BLaER1 (cell line): Measurements from ENCODE around the gene MSL3B.
A peak's percentile ranks its signal among the peaks of the same experiment; 100 is the strongest.

Experiments
- H3K27ac ChIP-seq: shearing (Covaris generic); formaldehyde crosslinking; 2 replicates; pipeline ENCODE4 v1.8.1; 2022
- H3K27me3 ChIP-seq: shearing (Covaris generic); formaldehyde crosslinking; 2 replicates; pipeline ENCODE4 v1.8.1; 2022
- H3K36me3 ChIP-seq: shearing (Covaris generic); formaldehyde crosslinking; 2 replicates; pipeline ENCODE4 v1.8.1; 2022
- H3K4me1 ChIP-seq: shearing (Covaris generic); formaldehyde crosslinking; 2 replicates; pipeline ENCODE4 v1.8.1; 2022
- H3K4me2 ChIP-seq: shearing (Covaris generic); formaldehyde crosslinking; 2 replicates; pipeline ENCODE4 v1.8.1; 2022
- H3K4me3 ChIP-seq: shearing (Covaris generic); formaldehyde crosslinking; 2 replicates; pipeline ENCODE4 v1.8.1; 2022
- H3K9ac ChIP-seq: shearing (Covaris generic); formaldehyde crosslinking; 2 replicates; pipeline ENCODE4 v1.8.1; 2022
- H3K9me3 ChIP-seq: shearing (Covaris generic); formaldehyde crosslinking; 2 replicates; pipeline ENCODE4 v1.8.1; 2022
- H4K20me1 ChIP-seq: shearing (Covaris generic); formaldehyde crosslinking; 2 replicates; pipeline ENCODE4 v1.8.1; 2022
- Cebpa-rat ChIP-seq: shearing (Covaris generic); IDR thresholded peaks from 2 replicates; pipeline ENCODE4 v1.8.1; 2022

Gene MSL3B

GRCh38 chr2:233828546-233829192 lies 39.5 kb downstream of the MSL3B start:
- H3K4me2 ChIP-seq = peak overlapping the region; percentile 91
- H3K4me3 ChIP-seq = no peak overlapping the region
- H3K36me3 ChIP-seq = no peaks in the 10 kb centered on the region
- H3K9me3 ChIP-seq = no peaks in the 10 kb centered on the region
- H3K9ac ChIP-seq = 0 out of 2 replicates have a peak overlapping the region, but pooled peaks have one; percentile 29
- H3K27ac ChIP-seq = peak overlapping the region; percentile 81
- H3K27me3 ChIP-seq = no peaks in the 10 kb centered on the region
- peaks cover 67% of the 10 kb centered on the region for H3K4me1 ChIP-seq
- TF ChIP-seq Cebpa-rat = no peak
- H4K20me1 ChIP-seq = no peaks in the 10 kb centered on the region

GRCh38 chr2:233824373-233824772 lies 43.8 kb downstream of the MSL3B start:
- Histone ChIP-seq H3K4me1 (peaks cover 39% of the 10 kb centered on the region), H3K27ac (no peak overlapping the region), H3K9me3 (no peaks in the 10 kb centered on the region), H3K4me3 (no peak overlapping the region), H3K4me2 (peak overlapping the region; percentile 49), H3K36me3 (no peaks in the 10 kb centered on the region), H3K27me3 (no peaks in the 10 kb centered on the region), H3K9ac (no peak overlapping the region), H4K20me1 (no peaks in the 10 kb centered on the region)
- TF ChIP-seq Cebpa-rat = no peak

- H3K9me3 ChIP-seq = no peaks in the 10 kb centered on the region
- H3K9ac ChIP-seq = no peak overlapping the region; the same call in 1 of the 2 replicates
- peaks cover 32% of the 10 kb centered on the region for H3K4me1 ChIP-seq
- peak overlapping the region; percentile 49 for H3K4me2 ChIP-seq
- no peak overlapping the region for H3K4me3 ChIP-seq
- no peak overlapping the region for H3K27ac ChIP-seq
- TF ChIP-seq Cebpa-rat = no peak
- no peaks in the 10 kb centered on the region for H4K20me1 ChIP-seq
- H3K27me3 ChIP-seq = no peaks in the 10 kb centered on the region
- H3K36me3 ChIP-seq = no peaks in the 10 kb centered on the region
Measured at GRCh38 chr2:233823731-233824121, 44.5 kb downstream of the MSL3B start.

GRCh38 chr2:233822781-233823730 lies 45.1 kb downstream of the MSL3B start:
- TF ChIP-seq Cebpa-rat = 0 out of 2 replicates have a peak, but pooled peaks have one; percentile 13
- H4K20me1 ChIP-seq = no peaks in the 10 kb centered on the region
- peaks cover 27% of the 10 kb centered on the region for H3K4me1 ChIP-seq
- H3K36me3 ChIP-seq = no peaks in the 10 kb centered on the region
- no peaks in the 10 kb centered on the region for H3K27me3 ChIP-seq
- 0 out of 2 replicates have a peak overlapping the region, but pooled peaks have one; percentile 14 for H3K27ac ChIP-seq
- no peaks in the 10 kb centered on the region for H3K9me3 ChIP-seq
- H3K4me2 ChIP-seq = peak overlapping the region; percentile 49
- no peak overlapping the region for H3K4me3 ChIP-seq
- H3K9ac ChIP-seq = no peak overlapping the region; the same call in 1 of the 2 replicates

- H3K9me3 ChIP-seq = no peaks in the 10 kb centered on the region
- no peak for TF ChIP-seq Cebpa-rat
- no peak overlapping the region for H3K4me2 ChIP-seq
- H3K4me3 ChIP-seq = no peak overlapping the region
- H3K27me3 ChIP-seq = no peaks in the 10 kb centered on the region
- peaks cover 34% of the 10 kb centered on the region for H3K4me1 ChIP-seq
- H3K9ac ChIP-seq = no peak overlapping the region
- H3K36me3 ChIP-seq = no peaks in the 10 kb centered on the region
- H3K27ac ChIP-seq = no peak overlapping the region
- H4K20me1 ChIP-seq = no peaks in the 10 kb centered on the region
Measured at GRCh38 chr2:233822101-233822771, 46.0 kb downstream of the MSL3B start.

- Histone ChIP-seq H4K20me1 (no peaks in the 10 kb centered on the region), H3K27ac (no peak overlapping the region), H3K4me1 (peaks cover 39% of the 10 kb centered on the region), H3K27me3 (no peaks in the 10 kb centered on the region), H3K4me3 (no peak overlapping the region), H3K9me3 (no peaks in the 10 kb centered on the region), H3K36me3 (no peaks in the 10 kb centered on the region), H3K9ac (no peak overlapping the region), H3K4me2 (no peak overlapping the region)
- TF ChIP-seq Cebpa-rat = no peak
Measured at GRCh38 chr2:233821709-233822100, 46.5 kb downstream of the MSL3B start.

- Histone ChIP-seq H3K27ac (no peak overlapping the region), H3K9me3 (no peaks in the 10 kb centered on the region), H3K27me3 (no peaks in the 10 kb centered on the region), H3K4me3 (no peak overlapping the region), H4K20me1 (no peaks in the 10 kb centered on the region), H3K9ac (no peak overlapping the region), H3K36me3 (no peaks in the 10 kb centered on the region), H3K4me2 (no peak overlapping the region), H3K4me1 (peaks cover 44% of the 10 kb centered on the region)
- TF ChIP-seq Cebpa-rat = no peak
Measured at GRCh38 chr2:233821196-233821595, 47.0 kb downstream of the MSL3B start.

GRCh38 chr2:233820774-233821105 lies 47.4 kb downstream of the MSL3B start:
- no peaks in the 10 kb centered on the region for H3K36me3 ChIP-seq
- H3K27ac ChIP-seq = no peak overlapping the region
- no peak overlapping the region for H3K9ac ChIP-seq
- no peak overlapping the region for H3K4me3 ChIP-seq
- H3K4me1 ChIP-seq = peaks cover 44% of the 10 kb centered on the region
- no peaks in the 10 kb centered on the region for H3K27me3 ChIP-seq
- no peaks in the 10 kb centered on the region for H4K20me1 ChIP-seq
- no peaks in the 10 kb centered on the region for H3K9me3 ChIP-seq
- TF ChIP-seq Cebpa-rat = no peak
- H3K4me2 ChIP-seq = no peak overlapping the region

GRCh38 chr2:233819884-233820773 lies 48.1 kb downstream of the MSL3B start:
- H3K9me3 ChIP-seq = no peaks in the 10 kb centered on the region
- H3K4me2 ChIP-seq = no peak overlapping the region
- no peak for TF ChIP-seq Cebpa-rat
- H3K36me3 ChIP-seq = no peaks in the 10 kb centered on the region
- no peaks in the 10 kb centered on the region for H4K20me1 ChIP-seq
- no peak overlapping the region for H3K9ac ChIP-seq
- H3K4me1 ChIP-seq = peaks cover 44% of the 10 kb centered on the region
- H3K4me3 ChIP-seq = no peak overlapping the region
- no peak overlapping the region for H3K27ac ChIP-seq
- H3K27me3 ChIP-seq = no peaks in the 10 kb centered on the region
